HG02588 (cell line): ENCODE data around the gene OR2A42.
A peak's percentile ranks its signal among the peaks of the same experiment; 100 is the strongest.
"Not testable (repeated sequence)": the region's sequence is repeated elsewhere in the genome, so short reads cannot be mapped to it uniquely, and the experiment has no call there.

Experiments used
- ATAC-seq: cut with Tn5 transposase; IDR thresholded peaks from one replicate; pipeline ENCODE4 v1.9.1; 2021; ENCODE audit warnings: mild to moderate bottlenecking, moderate library complexity; ENCODE audit not compliant: unreplicated experiment

Gene OR2A42

GRCh38 chr7:144226866-144227265, 12.5 kb downstream of the OR2A42 start:
- not testable (repeated sequence) for ATAC-seq

GRCh38 chr7:144223675-144224074, 15.7 kb downstream of the OR2A42 start:
- ATAC-seq = not testable (repeated sequence)

GRCh38 chr7:144220531-144220930, 18.9 kb downstream of the OR2A42 start:
- ATAC-seq = not testable (repeated sequence)

GRCh38 chr7:144219149-144219548, 20.3 kb downstream of the OR2A42 start:
- ATAC-seq = not testable (repeated sequence)

- ATAC-seq = not testable (repeated sequence)
Measured at GRCh38 chr7:144218581-144218980, 20.8 kb downstream of the OR2A42 start.

GRCh38 chr7:144217200-144217599, 22.2 kb downstream of the OR2A42 start:
- ATAC-seq = not testable (repeated sequence)

GRCh38 chr7:144205306-144205705, 34.1 kb downstream of the OR2A42 start:
- ATAC-seq = not testable (repeated sequence)

DNA sequence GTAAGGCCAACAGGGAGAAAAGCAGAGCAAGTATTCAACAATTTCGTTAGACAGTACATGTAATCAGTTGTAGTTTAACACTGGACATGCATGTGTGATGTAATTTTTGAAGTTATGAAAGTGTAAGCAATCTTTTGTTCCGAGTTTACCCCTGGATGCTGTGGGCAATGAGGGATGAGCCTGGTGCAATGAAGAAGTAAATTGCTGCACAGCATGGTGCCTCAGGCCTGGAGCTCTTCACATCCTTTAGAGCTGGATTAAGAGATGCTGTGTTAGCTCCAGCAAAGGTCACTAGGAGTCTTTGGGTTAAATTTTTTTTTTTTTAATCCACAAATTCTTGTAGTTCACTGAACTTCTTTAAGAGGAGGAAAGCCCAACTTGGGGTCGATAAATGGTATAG, 36.3 kb downstream of the OR2A42 start:
- not testable (repeated sequence) for ATAC-seq

DNA sequence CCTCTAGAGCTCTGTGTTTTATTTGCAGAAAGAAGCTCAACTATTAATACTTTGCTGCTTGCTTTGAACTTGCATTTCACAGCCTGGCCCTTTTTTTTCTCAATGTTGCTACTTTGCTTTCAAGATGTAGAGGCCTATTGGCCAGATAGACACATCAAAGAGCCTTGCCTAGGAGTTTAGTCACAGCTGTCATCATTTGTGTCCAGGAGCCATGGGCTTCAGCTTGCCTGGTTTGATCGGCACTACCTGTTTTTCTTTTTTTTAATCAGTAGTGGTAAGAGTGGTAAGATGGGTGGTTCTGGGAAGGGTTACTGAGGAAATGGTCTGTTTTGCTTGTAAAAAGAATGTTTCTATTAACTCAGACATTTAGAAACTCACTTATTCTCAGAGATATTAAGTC, 37.4 kb downstream of the OR2A42 start:
- ATAC-seq = not testable (repeated sequence)

- ATAC-seq = not testable (repeated sequence)
Measured at GRCh38 chr7:144198934-144199333, 40.5 kb downstream of the OR2A42 start.

GRCh38 chr7:144195212-144195872, 44.1 kb downstream of the OR2A42 start, which contains the start of gene ARHGEF35:
Gene ARHGEF35 (minus strand): TSS chr7:144195833. CDS start chr7:144188383, 7,450 bp downstream.
- ATAC-seq = peak; percentile 73

- not testable (repeated sequence) for ATAC-seq
Measured at GRCh38 chr7:144194453-144194852, 45.0 kb downstream of the OR2A42 start.

DNA sequence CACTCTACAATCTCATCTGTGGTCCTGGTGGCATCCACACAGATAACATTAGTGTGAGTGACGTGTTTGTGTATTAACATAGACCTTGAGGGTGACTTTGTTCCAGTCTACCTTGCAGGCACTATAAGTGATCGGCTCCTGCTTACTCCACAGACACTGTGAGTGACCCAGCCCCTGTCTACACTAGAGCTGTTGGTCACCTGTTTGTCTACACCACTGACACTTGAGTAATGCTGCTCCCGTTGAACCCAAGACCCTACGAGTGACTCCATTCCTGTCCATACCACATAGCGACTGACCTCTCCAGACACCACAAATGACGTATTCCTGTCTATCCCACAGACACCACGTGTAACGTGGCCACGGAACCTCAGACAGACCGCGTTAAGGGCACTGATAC, 45.6 kb downstream of the OR2A42 start:
- ATAC-seq = not testable (repeated sequence)

- not testable (repeated sequence) for ATAC-seq
Measured at GRCh38 chr7:144188578-144189171, 50.7 kb downstream of the OR2A42 start.

- ATAC-seq = not testable (repeated sequence)
Measured at GRCh38 chr7:144187848-144188247, 51.6 kb downstream of the OR2A42 start.

- not testable (repeated sequence) for ATAC-seq
Measured at GRCh38 chr7:144183166-144183565, 56.2 kb downstream of the OR2A42 start, which contains the start of gene CTAGE4. Gene CTAGE4 (plus strand): TSS chr7:144183466. CDS start chr7:144183504, 38 bp downstream.

DNA sequence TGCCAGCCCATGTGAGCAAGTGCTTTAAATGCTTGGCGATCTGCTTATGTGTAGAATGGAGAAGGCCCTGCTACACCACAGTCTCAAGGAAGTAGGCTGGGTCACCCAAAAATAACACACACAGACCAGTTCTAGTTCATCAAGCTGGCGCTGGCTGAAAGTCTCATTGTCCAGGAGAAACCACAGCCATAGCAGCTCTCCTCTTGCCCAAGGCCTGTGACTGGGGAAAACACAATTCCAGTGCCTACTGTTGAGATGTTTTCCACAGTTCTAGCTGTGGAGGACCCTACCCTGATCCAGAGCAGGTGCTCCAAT, 60.3 kb downstream of the OR2A42 start:
- peak; percentile 22 for ATAC-seq

DNA sequence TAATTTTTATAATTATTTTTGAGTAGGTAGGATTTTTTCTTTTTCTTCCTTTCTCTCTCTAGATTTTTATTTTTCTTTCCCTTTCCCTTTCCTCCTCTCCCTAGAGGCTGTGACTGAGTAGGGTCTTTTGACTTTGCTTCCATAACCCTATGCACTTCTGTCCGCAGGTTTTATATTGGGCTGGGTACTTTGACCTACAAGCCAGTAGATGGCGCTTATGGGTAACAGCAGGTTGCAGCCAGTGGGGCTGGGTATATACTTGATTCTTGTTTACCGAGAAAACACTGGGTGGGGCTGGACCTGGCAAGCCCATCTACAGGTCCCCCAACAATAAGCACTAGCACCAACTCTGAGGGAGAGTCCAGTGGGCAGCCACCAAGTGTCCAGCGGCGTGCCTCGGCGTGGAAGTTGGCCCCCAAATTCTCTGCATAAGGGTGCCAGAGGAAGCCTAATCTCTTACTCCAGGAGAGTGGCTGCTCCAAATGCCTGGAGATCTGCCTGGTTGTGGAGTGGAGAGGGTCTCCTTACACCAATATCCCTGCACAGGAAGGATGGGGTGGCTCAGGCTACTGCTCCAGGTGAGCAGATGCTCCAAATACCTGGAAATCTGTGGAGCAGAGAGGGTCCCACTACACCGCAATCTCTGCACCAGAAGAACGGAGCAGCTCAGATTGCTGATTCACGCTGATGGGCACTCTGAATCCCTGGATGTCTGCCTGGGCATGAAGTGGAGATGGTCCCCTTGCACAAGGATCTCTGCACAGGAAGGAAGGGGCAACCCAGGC, 60.8 kb downstream of the OR2A42 start:
- ATAC-seq = peak; percentile 98
